ENCODE data around the gene PTPRN2. TPM values are rescaled to one million over a fixed set of nuclear protein-coding genes. Genes with fewer than 3 reads are reported as not detected.
"Not testable (repeated sequence)": the region's sequence is repeated elsewhere in the genome, so short reads cannot be mapped to it uniquely, and the experiment has no call there.

PTPRN2 gene
- polyA plus RNA-seq, 4 donors: 1.6 to 11.7 (median 4.0) TPM

DNA sequence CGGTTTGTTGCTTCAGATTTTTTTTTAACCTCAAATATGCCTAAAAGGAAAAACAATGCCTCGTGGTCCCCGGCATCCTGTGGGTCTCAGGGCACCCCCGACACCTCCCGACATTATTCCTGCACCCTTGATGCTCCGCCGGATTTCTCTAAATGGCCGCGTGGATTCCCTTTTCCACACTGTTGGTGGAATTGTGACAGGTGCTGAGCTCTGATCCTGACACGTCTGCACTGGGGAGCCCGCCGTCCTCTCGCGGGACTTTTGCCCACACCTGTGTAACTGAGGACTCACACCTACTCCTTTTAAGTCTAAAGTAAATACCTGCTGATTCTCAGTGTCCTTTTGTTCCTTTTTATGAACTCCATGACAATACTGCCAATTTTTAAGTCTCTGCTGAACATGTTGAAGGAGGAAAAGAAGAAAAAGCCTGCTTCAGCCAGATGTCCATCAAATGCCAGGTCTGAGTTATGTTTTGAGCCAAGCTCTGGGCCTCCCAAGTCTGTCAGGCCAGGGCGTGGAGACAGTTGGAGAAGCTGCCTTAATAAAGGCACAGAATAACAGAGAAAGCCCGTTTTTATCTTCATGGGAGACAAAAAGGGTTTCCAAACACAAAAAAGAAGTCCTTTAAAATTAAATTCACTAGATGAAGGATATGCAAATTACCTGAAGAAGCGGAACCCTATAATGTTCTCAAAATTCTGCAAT is 682.6 kb downstream of the PTPRN2 start:
- no peak for FAIRE-seq
- Histone ChIP-seq H3K9me3 (ENCODE audit: control insufficient read depth in 2 of 2, insufficient read depth in 1 of 2, low read depth in 1 of 2, low read length in 1 of 2) (peaks cover 0 to 8% of the 10 kb centered on the region in 2 donors), H3K36me3 (ENCODE audit: control insufficient read depth in 3 of 3, insufficient read depth in 2 of 3, low read depth in 1 of 3, low read length in 3 of 3) (no peaks in the 10 kb centered on the region), H3K4me1 (ENCODE audit: control insufficient read depth in 3 of 3, insufficient read depth in 2 of 3, low read depth in 1 of 3, low read length in 2 of 3) (no peaks in the 10 kb centered on the region), H3K27me3 (ENCODE audit: control insufficient read depth in 3 of 3, insufficient read depth in 3 of 3, low read length in 3 of 3) (no peaks in the 10 kb centered on the region), H3K4me3 (ENCODE audit: low read depth in 1 of 3, low read length in 3 of 3) (no peak overlapping the region), H3K27ac (ENCODE audit: low read depth in 1 of 3, low read length in 2 of 3) (no peak overlapping the region)
- DNase-seq: no peak
- WGBS, 3 donors: 72 to 75% (median 73%) methylated on average over 17 of the region's 17 CpGs

DNA sequence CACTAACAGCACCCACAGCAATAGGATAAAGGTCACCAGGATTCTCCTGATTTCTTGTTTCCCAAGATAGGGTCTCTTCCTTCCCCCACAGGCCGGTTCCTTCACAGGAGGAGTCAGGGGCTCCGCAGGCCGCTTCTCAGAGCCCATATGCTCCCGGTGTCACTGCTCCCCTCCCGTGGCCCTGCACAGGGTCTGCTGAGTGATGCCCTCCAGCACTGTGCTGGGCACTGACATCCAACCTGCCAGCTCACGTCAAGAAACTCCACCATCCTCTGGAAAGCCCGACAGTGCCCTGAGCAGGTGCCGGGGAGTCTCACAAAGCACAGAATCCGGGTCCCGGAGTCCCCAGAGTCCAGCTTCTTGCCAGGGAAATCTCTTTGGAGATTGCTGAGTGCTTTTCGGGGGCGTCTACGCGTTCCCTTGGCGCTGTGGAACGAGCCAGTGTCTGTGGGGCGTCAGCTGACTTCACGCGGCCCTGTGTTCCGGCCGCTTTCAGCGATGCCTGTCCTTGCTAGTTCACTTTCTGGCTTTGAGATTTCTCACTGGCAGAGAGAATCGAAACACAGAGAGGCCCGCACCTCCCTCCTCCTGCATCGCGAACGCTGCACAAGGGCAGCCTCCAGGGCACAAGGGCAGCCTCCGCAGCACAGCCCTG is 683.3 kb downstream of the PTPRN2 start:
- no peak for FAIRE-seq
- Histone ChIP-seq H3K4me1 (ENCODE audit: control insufficient read depth in 3 of 3, insufficient read depth in 2 of 3, low read depth in 1 of 3, low read length in 2 of 3) (no peaks in the 10 kb centered on the region), H3K27me3 (ENCODE audit: control insufficient read depth in 3 of 3, insufficient read depth in 3 of 3, low read length in 3 of 3) (no peaks in the 10 kb centered on the region), H3K36me3 (ENCODE audit: control insufficient read depth in 3 of 3, insufficient read depth in 2 of 3, low read depth in 1 of 3, low read length in 3 of 3) (no peaks in the 10 kb centered on the region), H3K9me3 (ENCODE audit: control insufficient read depth in 2 of 2, insufficient read depth in 1 of 2, low read depth in 1 of 2, low read length in 1 of 2) (peaks cover 0 to 7% of the 10 kb centered on the region in 2 donors), H3K4me3 (ENCODE audit: low read depth in 1 of 3, low read length in 3 of 3) (no peak overlapping the region), H3K27ac (ENCODE audit: low read depth in 1 of 3, low read length in 2 of 3) (no peak overlapping the region)
- no peak for DNase-seq
- 85 to 88% (median 87%) methylated on average over 27 to 28 of the region's 28 CpGs for WGBS, 3 donors

- Histone ChIP-seq H3K27me3 (ENCODE audit: control insufficient read depth in 3 of 3, insufficient read depth in 3 of 3, low read length in 3 of 3) (no peaks in the 10 kb centered on the region), H3K4me3 (ENCODE audit: low read depth in 1 of 3, low read length in 3 of 3) (no peak overlapping the region), H3K27ac (ENCODE audit: low read depth in 1 of 3, low read length in 2 of 3) (no peak overlapping the region), H3K36me3 (ENCODE audit: control insufficient read depth in 3 of 3, insufficient read depth in 2 of 3, low read depth in 1 of 3, low read length in 3 of 3) (no peaks in the 10 kb centered on the region), H3K4me1 (ENCODE audit: control insufficient read depth in 3 of 3, insufficient read depth in 2 of 3, low read depth in 1 of 3, low read length in 2 of 3) (no peaks in the 10 kb centered on the region), H3K9me3 (ENCODE audit: control insufficient read depth in 2 of 2, insufficient read depth in 1 of 2, low read depth in 1 of 2, low read length in 1 of 2) (peaks cover 0 to 7% of the 10 kb centered on the region in 2 donors)
- 70 to 87% (median 85%) methylated on average over 14 of the region's 14 CpGs for WGBS, 3 donors
- no peak for FAIRE-seq
- no peak for DNase-seq
These were observed 683.9 kb downstream of the PTPRN2 start for GRCh38 chr7:157903710-157904109.

GRCh38 chr7:157903296-157903695 is 684.3 kb downstream of the PTPRN2 start:
- Histone ChIP-seq H3K9me3 (ENCODE audit: control insufficient read depth in 2 of 2, insufficient read depth in 1 of 2, low read depth in 1 of 2, low read length in 1 of 2) (peaks cover 0 to 7% of the 10 kb centered on the region in 2 donors), H3K36me3 (ENCODE audit: control insufficient read depth in 3 of 3, insufficient read depth in 2 of 3, low read depth in 1 of 3, low read length in 3 of 3) (no peaks in the 10 kb centered on the region), H3K4me3 (ENCODE audit: low read depth in 1 of 3, low read length in 3 of 3) (no peak overlapping the region), H3K4me1 (ENCODE audit: control insufficient read depth in 3 of 3, insufficient read depth in 2 of 3, low read depth in 1 of 3, low read length in 2 of 3) (no peaks in the 10 kb centered on the region), H3K27ac (ENCODE audit: low read depth in 1 of 3, low read length in 2 of 3) (no peak overlapping the region), H3K27me3 (ENCODE audit: control insufficient read depth in 3 of 3, insufficient read depth in 3 of 3, low read length in 3 of 3) (no peaks in the 10 kb centered on the region)
- DNase-seq (no peak), FAIRE-seq (no peak)
- WGBS, 3 donors: 88 to 91% (median 90%) methylated on average over 9 of the region's 9 CpGs

- 88 to 94% (median 92%) methylated on average over 37 to 44 of the region's 45 CpGs for WGBS, 3 donors
- not testable (repeated sequence) for H3K27ac ChIP-seq (ENCODE audit: low read depth in 1 of 3, low read length in 2 of 3); H3K27me3 ChIP-seq (ENCODE audit: control insufficient read depth in 3 of 3, insufficient read depth in 3 of 3, low read length in 3 of 3); FAIRE-seq; H3K36me3 ChIP-seq (ENCODE audit: control insufficient read depth in 3 of 3, insufficient read depth in 2 of 3, low read depth in 1 of 3, low read length in 3 of 3); H3K9me3 ChIP-seq (ENCODE audit: control insufficient read depth in 2 of 2, insufficient read depth in 1 of 2, low read depth in 1 of 2, low read length in 1 of 2); DNase-seq; H3K4me1 ChIP-seq (ENCODE audit: control insufficient read depth in 3 of 3, insufficient read depth in 2 of 3, low read depth in 1 of 3, low read length in 2 of 3); H3K4me3 ChIP-seq (ENCODE audit: low read depth in 1 of 3, low read length in 3 of 3)
These were observed 685.6 kb downstream of the PTPRN2 start for GRCh38 chr7:157901816-157902610.

GRCh38 chr7:157901166-157901565 is 686.5 kb downstream of the PTPRN2 start:
- DNase-seq (no peak), FAIRE-seq (no peak)
- Histone ChIP-seq H3K27ac (ENCODE audit: low read depth in 1 of 3, low read length in 2 of 3) (no peak overlapping the region), H3K9me3 (ENCODE audit: control insufficient read depth in 2 of 2, insufficient read depth in 1 of 2, low read depth in 1 of 2, low read length in 1 of 2) (peaks cover 0 to 5% of the 10 kb centered on the region in 2 donors), H3K36me3 (ENCODE audit: control insufficient read depth in 3 of 3, insufficient read depth in 2 of 3, low read depth in 1 of 3, low read length in 3 of 3) (no peaks in the 10 kb centered on the region), H3K27me3 (ENCODE audit: control insufficient read depth in 3 of 3, insufficient read depth in 3 of 3, low read length in 3 of 3) (no peaks in the 10 kb centered on the region), H3K4me3 (ENCODE audit: low read depth in 1 of 3, low read length in 3 of 3) (no peak overlapping the region), H3K4me1 (ENCODE audit: control insufficient read depth in 3 of 3, insufficient read depth in 2 of 3, low read depth in 1 of 3, low read length in 2 of 3) (no peaks in the 10 kb centered on the region)
- 88 to 92% (median 91%) methylated on average over 14 of the region's 14 CpGs for WGBS, 3 donors

- Histone ChIP-seq H3K9me3 (ENCODE audit: control insufficient read depth in 2 of 2, insufficient read depth in 1 of 2, low read depth in 1 of 2, low read length in 1 of 2) (peaks cover 0 to 5% of the 10 kb centered on the region in 2 donors), H3K27ac (ENCODE audit: low read depth in 1 of 3, low read length in 2 of 3) (no peak overlapping the region), H3K4me3 (ENCODE audit: low read depth in 1 of 3, low read length in 3 of 3) (no peak overlapping the region), H3K36me3 (ENCODE audit: control insufficient read depth in 3 of 3, insufficient read depth in 2 of 3, low read depth in 1 of 3, low read length in 3 of 3) (no peaks in the 10 kb centered on the region), H3K27me3 (ENCODE audit: control insufficient read depth in 3 of 3, insufficient read depth in 3 of 3, low read length in 3 of 3) (no peaks in the 10 kb centered on the region), H3K4me1 (ENCODE audit: control insufficient read depth in 3 of 3, insufficient read depth in 2 of 3, low read depth in 1 of 3, low read length in 2 of 3) (no peaks in the 10 kb centered on the region)
- DNase-seq (no peak), FAIRE-seq (no peak)
- WGBS, 3 donors: 76 to 84% (median 80%) methylated on average over 4 of the region's 4 CpGs
These were observed 687.1 kb downstream of the PTPRN2 start for GRCh38 chr7:157900556-157900955.

GRCh38 chr7:157900011-157900410 is 687.6 kb downstream of the PTPRN2 start:
- 51 to 67% (median 66%) methylated on average over 11 of the region's 11 CpGs for WGBS, 3 donors
- H3K4me3 ChIP-seq (ENCODE audit: low read depth in 1 of 3, low read length in 3 of 3): no peak overlapping the region

More at GRCh38 chr7:157900011-157900410, 687.6 kb downstream of the PTPRN2 start:
- Histone ChIP-seq H3K4me1 (ENCODE audit: control insufficient read depth in 3 of 3, insufficient read depth in 2 of 3, low read depth in 1 of 3, low read length in 2 of 3) (no peaks in the 10 kb centered on the region), H3K9me3 (ENCODE audit: control insufficient read depth in 2 of 2, insufficient read depth in 1 of 2, low read depth in 1 of 2, low read length in 1 of 2) (peaks cover 0 to 5% of the 10 kb centered on the region in 2 donors), H3K36me3 (ENCODE audit: control insufficient read depth in 3 of 3, insufficient read depth in 2 of 3, low read depth in 1 of 3, low read length in 3 of 3) (no peaks in the 10 kb centered on the region), H3K27ac (ENCODE audit: low read depth in 1 of 3, low read length in 2 of 3) (no peak overlapping the region), H3K27me3 (ENCODE audit: control insufficient read depth in 3 of 3, insufficient read depth in 3 of 3, low read length in 3 of 3) (no peaks in the 10 kb centered on the region)
- DNase-seq (no peak), FAIRE-seq (no peak)
